Measurements from ENCODE around the gene CSMD2.

The CSMD2 gene

GRCh38 chr1:33960188-33960895 lies 204.7 kb downstream of the CSMD2 start:
- DNase-seq (ENCODE audit: low read depth), result no peak

- no peak for DNase-seq (ENCODE audit: low read depth)
Measured at GRCh38 chr1:33957854-33958253, 207.2 kb downstream of the CSMD2 start.

GRCh38 chr1:33955096-33955495 lies 209.9 kb downstream of the CSMD2 start:
- DNase-seq (ENCODE audit: low read depth), result no peak

GRCh38 chr1:33949570-33949969 lies 215.5 kb downstream of the CSMD2 start:
- no peak for DNase-seq (ENCODE audit: low read depth)

DNA sequence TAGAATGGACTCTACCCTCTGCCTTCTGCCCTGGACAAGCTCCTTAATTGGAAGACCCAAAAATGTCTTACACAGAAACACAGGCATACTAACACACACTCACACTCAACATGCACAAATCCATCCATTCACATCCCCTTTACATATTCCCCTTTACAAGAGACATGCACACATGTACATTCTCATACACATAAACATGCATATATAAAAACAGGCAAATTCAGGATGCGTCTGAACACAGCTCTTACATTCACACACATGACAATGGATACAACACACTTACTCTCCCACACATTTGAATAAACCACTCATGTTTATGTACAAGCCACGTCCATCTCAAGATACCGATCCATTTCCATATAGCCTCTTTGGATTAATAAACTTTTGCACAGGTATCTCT lies 216.7 kb downstream of the CSMD2 start:
- no peak for DNase-seq (ENCODE audit: low read depth)

- no peak for DNase-seq (ENCODE audit: low read depth)
Measured at GRCh38 chr1:33946836-33947235, 218.2 kb downstream of the CSMD2 start.

DNA sequence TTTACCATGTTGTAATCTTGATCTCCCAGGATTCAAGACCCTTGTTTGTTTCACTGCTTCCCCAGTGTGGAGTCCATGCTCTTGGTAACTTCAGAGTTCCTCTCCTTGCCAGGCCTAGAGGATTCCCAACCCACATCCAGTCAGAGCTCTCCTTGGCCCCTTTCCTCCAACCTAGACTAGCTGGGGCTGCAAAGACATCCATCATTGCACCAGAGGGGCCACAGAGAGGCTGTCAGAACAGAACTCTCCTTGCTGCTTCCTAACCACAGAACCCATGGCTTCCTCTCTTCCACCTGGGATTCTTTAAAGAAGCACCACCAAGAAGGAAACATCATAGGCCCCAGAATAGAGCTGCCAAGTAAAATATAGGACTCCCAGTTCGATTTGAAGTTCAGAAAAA lies 220.2 kb downstream of the CSMD2 start:
- DNase-seq (ENCODE audit: low read depth), result no peak

DNA sequence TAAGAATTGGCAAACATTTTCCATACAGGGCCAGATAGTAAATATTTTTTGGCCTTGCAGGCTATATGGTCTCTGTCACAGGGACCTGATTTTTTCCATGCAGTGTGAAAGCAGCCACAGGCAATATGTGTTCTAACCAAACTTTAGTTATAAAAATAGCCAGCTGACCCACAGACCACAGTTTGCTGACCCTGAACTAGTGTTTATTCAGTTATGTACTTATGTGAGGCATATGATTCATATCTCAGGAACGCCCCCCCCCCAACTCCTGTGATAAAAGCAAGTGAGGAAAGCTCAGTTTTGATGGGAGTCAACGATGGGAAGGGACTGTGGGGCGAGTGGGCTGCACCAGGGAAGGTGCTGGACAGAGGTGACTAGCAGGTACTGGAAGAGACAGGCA lies 221.1 kb downstream of the CSMD2 start:
- DNase-seq (ENCODE audit: low read depth), result no peak

DNA sequence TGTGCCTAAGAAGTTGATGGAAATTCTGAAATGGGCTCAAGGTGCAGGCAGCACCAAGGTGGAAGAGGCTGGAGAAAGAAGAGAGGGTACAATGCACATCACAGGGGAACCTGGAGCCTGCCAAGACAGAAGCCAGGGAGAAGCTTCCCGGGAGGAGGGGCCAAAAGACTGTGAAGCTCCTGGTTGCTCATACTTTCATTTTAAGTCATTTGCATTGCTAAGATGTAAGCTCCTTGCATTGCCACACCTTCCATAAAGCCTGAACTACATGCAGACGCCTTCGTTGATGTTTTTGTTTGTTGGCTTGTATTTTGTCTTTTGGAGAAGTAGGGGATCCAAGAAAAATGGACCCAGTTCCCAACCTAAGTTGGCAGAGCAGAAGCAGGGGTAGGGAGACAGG lies 232.2 kb downstream of the CSMD2 start:
- no peak for DNase-seq (ENCODE audit: low read depth)

DNA sequence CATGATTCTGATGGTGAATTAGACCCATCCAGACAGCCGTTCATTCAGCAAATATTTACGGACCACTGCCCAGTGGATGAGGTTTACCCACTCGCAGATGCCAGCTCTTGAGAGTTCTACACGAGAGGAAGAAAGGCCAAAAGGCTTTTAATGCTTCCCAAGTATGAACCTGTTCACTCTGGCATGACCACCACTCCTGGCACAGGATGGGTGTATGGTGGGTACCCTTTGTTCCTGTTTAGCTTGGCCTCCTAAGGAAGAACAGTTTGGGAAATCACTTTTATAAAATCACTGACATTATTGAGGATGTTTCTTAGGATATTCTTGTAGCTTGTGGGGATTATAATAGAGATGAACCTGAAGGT lies 233.9 kb downstream of the CSMD2 start:
- DNase-seq (ENCODE audit: low read depth), result no peak

- DNase-seq (ENCODE audit: low read depth), result no peak
Measured at GRCh38 chr1:33930346-33931110, 234.5 kb downstream of the CSMD2 start.

DNA sequence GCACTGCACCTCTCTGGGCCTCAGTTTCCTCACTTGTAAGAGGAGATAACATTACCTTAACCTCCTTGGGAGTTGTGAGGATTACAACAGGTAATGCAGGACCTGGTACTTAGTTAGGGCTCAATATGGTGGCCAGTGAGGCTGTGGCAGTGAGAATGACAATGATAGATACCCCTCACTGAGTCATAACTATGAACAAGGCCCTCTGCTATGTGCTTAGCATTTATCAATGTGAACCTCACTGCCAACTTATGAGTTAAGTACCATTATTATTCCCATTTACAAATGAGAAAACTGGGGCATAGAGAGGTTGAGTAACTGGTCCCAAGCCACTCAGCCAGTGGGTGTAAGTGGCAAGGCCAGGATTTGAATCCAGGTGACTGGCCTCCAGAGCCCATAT lies 236.8 kb downstream of the CSMD2 start:
- no peak for DNase-seq (ENCODE audit: low read depth)

- DNase-seq (ENCODE audit: low read depth), result no peak
Measured at GRCh38 chr1:33927721-33928120, 237.3 kb downstream of the CSMD2 start.

DNA sequence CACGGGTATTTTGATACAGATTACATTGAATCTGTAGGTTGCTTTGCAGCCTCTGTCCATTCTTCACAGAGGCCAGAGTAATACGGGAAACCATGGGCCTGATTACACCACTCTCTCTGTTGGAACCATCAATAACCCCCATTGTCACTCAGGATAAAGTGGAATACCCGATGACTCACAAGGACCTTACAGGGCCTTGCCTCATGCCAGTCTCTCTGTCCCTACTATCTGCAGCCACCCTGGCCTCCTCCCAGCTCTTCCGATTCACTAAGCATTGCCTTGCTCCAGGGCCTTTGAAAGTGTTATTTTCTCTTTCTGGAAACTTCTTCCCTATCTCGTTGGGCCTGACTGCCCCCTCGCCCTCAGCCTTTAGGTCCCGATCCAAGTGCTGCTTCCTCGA lies 239.4 kb downstream of the CSMD2 start:
- DNase-seq (ENCODE audit: low read depth), result no peak

DNA sequence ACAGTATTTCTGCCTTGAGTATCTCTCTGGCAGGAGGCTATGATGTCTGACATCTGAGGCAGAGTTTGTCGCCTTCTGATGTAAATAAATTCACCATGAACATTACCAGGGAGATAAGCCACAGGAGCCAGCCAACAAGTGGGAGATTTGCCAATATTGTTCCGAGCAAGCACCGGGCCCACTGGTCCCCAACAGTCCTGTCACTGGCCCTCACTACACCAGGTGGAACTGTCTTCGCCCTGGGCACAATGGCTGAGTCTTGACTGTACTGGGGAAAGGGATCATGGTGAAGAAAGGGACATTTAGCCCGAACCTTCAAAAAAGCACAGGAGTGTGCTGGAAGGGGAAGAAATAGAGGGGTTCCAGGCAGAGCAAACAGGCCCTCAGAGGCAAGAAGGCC lies 243.7 kb downstream of the CSMD2 start:
- no peak for DNase-seq (ENCODE audit: low read depth)

GRCh38 chr1:33918368-33918767 lies 246.7 kb downstream of the CSMD2 start:
- no peak for DNase-seq (ENCODE audit: low read depth)

GRCh38 chr1:33916786-33917185 lies 248.2 kb downstream of the CSMD2 start:
- no peak for DNase-seq (ENCODE audit: low read depth)

GRCh38 chr1:33914531-33914930 lies 250.5 kb downstream of the CSMD2 start:
- DNase-seq (ENCODE audit: low read depth), result no peak

- no peak for DNase-seq (ENCODE audit: low read depth)
Measured at GRCh38 chr1:33908324-33908956, 256.6 kb downstream of the CSMD2 start.

GRCh38 chr1:33906156-33906555 lies 258.9 kb downstream of the CSMD2 start:
- no peak for DNase-seq (ENCODE audit: low read depth)

DNA sequence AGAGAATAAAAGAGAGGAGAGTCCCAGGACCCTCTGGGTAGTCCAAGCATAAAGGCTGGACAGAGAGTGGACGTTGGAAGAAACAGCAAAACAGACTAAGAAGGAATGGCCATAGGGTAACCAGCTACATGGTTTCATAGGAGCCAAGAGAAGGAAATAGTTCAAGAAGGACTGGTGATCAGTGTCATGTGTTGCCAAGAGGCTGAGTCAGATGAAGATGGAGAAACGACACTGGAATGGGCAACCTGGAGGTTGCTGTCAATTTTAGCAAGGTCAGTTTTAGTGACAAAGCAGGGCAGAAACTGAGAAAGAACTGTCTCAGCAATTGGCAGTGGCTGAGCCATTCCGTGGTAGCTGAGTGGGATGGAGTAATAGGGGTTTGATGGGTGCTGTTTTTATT lies 259.8 kb downstream of the CSMD2 start:
- no peak for DNase-seq (ENCODE audit: low read depth)

- DNase-seq (ENCODE audit: low read depth), result no peak
Measured at GRCh38 chr1:33903210-33903589, 261.8 kb downstream of the CSMD2 start.

DNA sequence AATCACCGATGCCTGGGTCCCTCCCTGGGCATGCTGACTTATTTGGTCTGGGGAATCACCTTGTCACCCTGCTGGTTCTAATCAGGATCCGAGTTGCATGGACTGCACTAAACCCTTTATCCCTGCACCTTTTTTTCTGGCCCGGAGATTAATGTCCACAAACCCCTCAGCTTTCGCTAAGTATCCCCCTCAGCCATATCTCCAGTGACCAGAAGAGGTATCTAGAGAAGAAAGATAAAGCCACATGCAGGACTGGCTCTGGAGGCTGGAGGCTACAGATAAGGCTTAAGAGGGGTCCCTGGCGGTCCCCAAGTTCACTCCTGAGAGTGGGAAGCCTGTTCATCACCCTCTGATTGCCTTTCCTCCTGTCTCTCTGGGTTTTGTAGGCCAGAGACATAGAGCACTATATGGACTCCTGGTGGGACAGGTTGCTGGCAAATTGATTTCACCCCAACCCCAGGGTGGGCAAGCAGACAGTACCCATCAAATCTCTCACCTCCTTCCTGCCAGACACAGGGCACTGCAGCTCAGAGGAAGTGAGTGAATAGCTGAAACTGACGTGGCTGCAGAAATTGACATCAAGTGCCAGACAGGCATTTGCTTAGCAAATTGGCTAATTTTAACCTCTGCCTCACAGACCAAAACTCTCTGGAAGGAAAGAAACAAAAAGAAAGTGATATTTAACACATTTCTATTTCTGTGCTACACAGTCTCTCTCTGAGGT lies 262.4 kb downstream of the CSMD2 start:
- no peak for DNase-seq (ENCODE audit: low read depth)

Data from activated T-cell treated with anti-CD3 and anti-CD28 coated beads for 24 hours (primary cell).